ENCODE data around the gene CDC42BPA.

- TF ChIP-seq YY1 (IDR thresholded peaks at IDR 0.05; ENCODE audit: insufficient read depth, insufficient replicate concordance, low read depth, low read length), result no peak
- no peak for TF ChIP-seq ZNF879 (CRISPR knock-in tag; IDR thresholded peaks at IDR 0.05)
- no peak for TF ChIP-seq CTCF (CRISPR knock-in tag; IDR thresholded peaks at IDR 0.05)
- TF ChIP-seq ZNF839 (CRISPR knock-in tag; IDR thresholded peaks at IDR 0.05; ENCODE audit: borderline replicate concordance), result no peak
- no peak for TF ChIP-seq ZNF274 (CRISPR knock-in tag; IDR thresholded peaks at IDR 0.05)
- no peak for TF ChIP-seq PBX3 (CRISPR knock-in tag; IDR thresholded peaks at IDR 0.05; ENCODE audit: borderline replicate concordance)
- TF ChIP-seq CBX5 (CRISPR knock-in tag; IDR thresholded peaks at IDR 0.05; ENCODE audit: borderline replicate concordance), result no peak
Measured at GRCh38 chr1:227125929-227126545, 192.3 kb downstream of the CDC42BPA start.
